ENCODE measurements around the gene NSD1. TPM values are rescaled to one million over a fixed set of nuclear protein-coding genes. Genes with fewer than 3 reads are reported as not detected.

NSD1 gene
- total and polyA plus RNA-seq, 3 donors from 2014 or later = 66.0 to 86.6 (median 71.2) TPM

- TF ChIP-seq POLR2A (IDR thresholded peaks at IDR 0.05) = no peak
- TF ChIP-seq CTCF (IDR thresholded peaks at IDR 0.05) = no peak
- no peak overlapping the region for H3K4me3 ChIP-seq
- H3K36me3 ChIP-seq (ENCODE audit: low read depth, missing control alignments) = no peaks in the 10 kb centered on the region
- no peak for DNase-seq
- no peaks in the 10 kb centered on the region for H3K9me3 ChIP-seq
- intact Hi-C loops (cut with DNase I; ENCODE audit: low total_unique reads) = no loop called here
- no peaks in the 10 kb centered on the region for H3K4me1 ChIP-seq
- WGBS, 2 donors = 81 to 84% methylated on average over 3 of the region's 3 CpGs
- no peaks in the 10 kb centered on the region for H3K27me3 ChIP-seq
- no peak overlapping the region for H3K27ac ChIP-seq
These were observed 136.4 kb downstream of the NSD1 start for GRCh38 chr5:177269976-177270375.

DNA sequence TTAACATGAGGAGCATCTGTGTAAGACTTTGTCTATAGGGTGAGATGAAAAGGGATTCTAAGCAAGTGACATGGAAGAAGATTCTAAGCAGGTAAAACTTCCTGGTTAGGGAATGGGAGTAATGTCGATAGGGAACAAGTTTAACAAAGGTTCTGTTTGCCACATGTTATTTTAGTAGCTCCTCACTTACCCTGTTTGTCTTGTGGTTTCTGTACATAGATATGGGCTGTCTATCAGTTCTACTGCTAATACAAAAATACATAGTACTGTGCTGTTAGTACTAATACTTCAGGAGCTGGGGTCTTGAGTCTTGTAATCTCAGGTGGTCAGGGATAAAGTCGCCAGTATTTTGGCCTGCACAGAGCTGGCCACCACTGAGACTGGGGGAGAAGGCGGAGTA is 137.1 kb downstream of the NSD1 start:
- Histone ChIP-seq H3K27me3 (no peaks in the 10 kb centered on the region), H3K4me1 (no peaks in the 10 kb centered on the region), H3K36me3 (ENCODE audit: low read depth, missing control alignments) (no peaks in the 10 kb centered on the region), H3K9me3 (no peaks in the 10 kb centered on the region), H3K4me3 (no peak overlapping the region), H3K27ac (no peak overlapping the region)
- no peak for DNase-seq
- intact Hi-C loops (cut with DNase I; ENCODE audit: low total_unique reads) = no loop called here
- TF ChIP-seq CTCF (IDR thresholded peaks at IDR 0.05) (no peak), POLR2A (IDR thresholded peaks at IDR 0.05) (no peak)
- WGBS, 2 donors = 93 to 96% methylated on average over 3 of the region's 3 CpGs

DNA sequence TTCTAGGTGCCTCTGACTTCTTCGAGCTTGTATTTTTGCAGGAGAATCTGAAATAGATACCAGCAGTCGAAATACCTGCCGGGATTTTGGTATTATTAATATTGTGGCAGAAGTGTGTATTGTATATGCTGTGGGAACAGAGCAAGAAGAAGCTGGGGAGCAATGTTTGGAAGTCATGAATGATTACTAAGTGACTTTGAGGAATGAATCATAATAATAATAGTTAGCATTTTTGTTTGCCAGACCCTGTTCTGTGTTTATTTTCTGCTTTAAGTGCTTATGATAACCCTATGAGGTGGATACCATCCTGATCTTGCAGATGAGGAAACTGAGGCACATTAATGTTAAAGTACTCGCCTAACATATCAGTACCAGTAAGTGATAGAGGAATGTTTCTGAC is 137.5 kb downstream of the NSD1 start:
- WGBS, 2 donors = 93% methylated on average over 4 of the region's 4 CpGs
- Histone ChIP-seq H3K36me3 (ENCODE audit: low read depth, missing control alignments) (no peaks in the 10 kb centered on the region), H3K27ac (no peak overlapping the region), H3K27me3 (no peaks in the 10 kb centered on the region), H3K9me3 (no peaks in the 10 kb centered on the region), H3K4me3 (no peak overlapping the region), H3K4me1 (no peaks in the 10 kb centered on the region)
- intact Hi-C loops (cut with DNase I; ENCODE audit: low total_unique reads) = no loop called here
- no peak for TF ChIP-seq POLR2A (IDR thresholded peaks at IDR 0.05)
- TF ChIP-seq CTCF (IDR thresholded peaks at IDR 0.05) = no peak
- no peak for DNase-seq

DNA sequence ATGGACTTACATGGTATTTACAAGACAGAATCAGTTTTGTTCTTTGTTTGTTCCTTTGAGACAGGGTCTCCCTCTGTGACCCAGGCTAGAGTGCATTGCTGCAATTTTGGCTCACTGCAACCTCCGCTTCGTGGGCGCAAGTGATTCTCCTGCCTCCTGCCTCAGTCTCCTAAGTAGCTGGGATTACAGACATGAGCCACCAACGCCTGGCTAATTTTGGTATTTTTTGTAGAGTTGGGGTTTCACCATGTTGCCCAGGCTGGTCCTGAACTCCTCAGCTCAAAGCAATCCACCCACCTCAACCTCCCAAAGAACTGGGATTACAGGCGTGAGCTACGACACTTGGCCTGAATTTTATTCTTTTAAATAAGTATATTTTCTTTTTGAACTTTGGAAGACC is 142.3 kb downstream of the NSD1 start:
- 95 to 97% methylated on average over 6 of the region's 6 CpGs for WGBS, 2 donors
- intact Hi-C loops (cut with DNase I; ENCODE audit: low total_unique reads) = no loop called here
- no peak for DNase-seq
- H3K27ac ChIP-seq = no peak overlapping the region
- TF ChIP-seq POLR2A (IDR thresholded peaks at IDR 0.05) (no peak), CTCF (IDR thresholded peaks at IDR 0.05) (no peak)
- no peaks in the 10 kb centered on the region for H3K9me3 ChIP-seq
- no peaks in the 10 kb centered on the region for H3K36me3 ChIP-seq (ENCODE audit: low read depth, missing control alignments)
- H3K27me3 ChIP-seq = no peaks in the 10 kb centered on the region
- H3K4me1 ChIP-seq = no peaks in the 10 kb centered on the region
- H3K4me3 ChIP-seq = no peak overlapping the region

GRCh38 chr5:177276886-177277285 is 143.3 kb downstream of the NSD1 start:
- no peak for DNase-seq
- TF ChIP-seq CTCF (IDR thresholded peaks at IDR 0.05) = no peak
- no peak for TF ChIP-seq POLR2A (IDR thresholded peaks at IDR 0.05)
- no peak overlapping the region for H3K27ac ChIP-seq
- intact Hi-C loops (cut with DNase I; ENCODE audit: low total_unique reads) = no loop called here
- 50 to 64% methylated on average over 1 of the region's 1 CpG for WGBS, 2 donors
- no peak overlapping the region for H3K4me3 ChIP-seq
- no peaks in the 10 kb centered on the region for H3K36me3 ChIP-seq (ENCODE audit: low read depth, missing control alignments)
- H3K9me3 ChIP-seq = no peaks in the 10 kb centered on the region
- no peaks in the 10 kb centered on the region for H3K27me3 ChIP-seq
- no peaks in the 10 kb centered on the region for H3K4me1 ChIP-seq

Data from testis (tissue), 3 donors.